Peyer's patch (tissue), 4 donors: Measurements from ENCODE around the gene NFIX. TPM values are rescaled to one million over a fixed set of nuclear protein-coding genes. Genes with fewer than 3 reads are reported as not detected.
"Not testable (repeated sequence)": the region's sequence is repeated elsewhere in the genome, so short reads cannot be mapped to it uniquely, and the experiment has no call there.

Experiments
- DNase-seq, 3 donors: peaks; one replicate each; pipeline ENCODE4 v3.0.0-alpha.2; 2017 to 2019
- H3K27ac ChIP-seq, 4 donors: fragments of 200-600 bp; sonication (generic); one replicate each; pipeline ENCODE4 v1.5.1; 2016 to 2019
- H3K27me3 ChIP-seq, 2 donors: fragments of 200-600 bp; sonication (generic); one replicate each; pipeline ENCODE4 v1.5.1; 2019
- H3K36me3 ChIP-seq, 3 donors: fragments of 200-600 bp; sonication (generic); one replicate each; pipeline ENCODE4 v1.5.1; 2016 to 2019
- H3K4me1 ChIP-seq, 4 donors: fragments of 200-600 bp; sonication (generic); one replicate each; pipeline ENCODE4 v1.5.1; 2016 to 2019
- H3K4me3 ChIP-seq, 4 donors: fragments of 200-600 bp; sonication (generic); 1 replicate in 3 of 4; 2 replicates in 1 of 4; pipeline ENCODE4 v1.5.1; 2016 to 2019; ENCODE audit warnings: mild to moderate bottlenecking in 1 of 4
- H3K9me3 ChIP-seq, 4 donors: fragments of 200-600 bp; sonication (generic); one replicate each; pipeline ENCODE4 v1.5.1; 2016 to 2019; ENCODE audit warnings: mild to moderate bottlenecking in 1 of 4
- POLR2A ChIP-seq, 2 donors: fragments of 450-650 bp; IDR thresholded peaks; one replicate each; pipeline ENCODE4 v1.5.1; 2017; ENCODE audit warnings: antibody characterized with exemption in 2 of 2, mild to moderate bottlenecking in 2 of 2, moderate library complexity in 2 of 2
- total RNA-seq, 4 donors: library from RNA; depleted of rRNA; stranded (reverse); fragments of >200 nt; gene quantifications; one replicate each; pipeline ENCODE4 v1.1.0, GENCODE V29; 2016
- TF ChIP-seq, protein P1 (sequence below), 6 experiments: fragments of 450-650 bp in 4 of 6; fragments of 200-600 bp in 2 of 6; sonication (generic) in 1 of 6; IDR thresholded peaks; one replicate each; pipeline ENCODE4 v1.5.1; 2017 to 2019; ENCODE audit warnings: antibody characterized with exemption in 6 of 6, mild to moderate bottlenecking in 3 of 6, moderate library complexity in 1 of 6

Gene NFIX
- total RNA-seq, 4 donors from 2014 or later, result 13.5 to 56.9 (median 40.0) TPM

DNA sequence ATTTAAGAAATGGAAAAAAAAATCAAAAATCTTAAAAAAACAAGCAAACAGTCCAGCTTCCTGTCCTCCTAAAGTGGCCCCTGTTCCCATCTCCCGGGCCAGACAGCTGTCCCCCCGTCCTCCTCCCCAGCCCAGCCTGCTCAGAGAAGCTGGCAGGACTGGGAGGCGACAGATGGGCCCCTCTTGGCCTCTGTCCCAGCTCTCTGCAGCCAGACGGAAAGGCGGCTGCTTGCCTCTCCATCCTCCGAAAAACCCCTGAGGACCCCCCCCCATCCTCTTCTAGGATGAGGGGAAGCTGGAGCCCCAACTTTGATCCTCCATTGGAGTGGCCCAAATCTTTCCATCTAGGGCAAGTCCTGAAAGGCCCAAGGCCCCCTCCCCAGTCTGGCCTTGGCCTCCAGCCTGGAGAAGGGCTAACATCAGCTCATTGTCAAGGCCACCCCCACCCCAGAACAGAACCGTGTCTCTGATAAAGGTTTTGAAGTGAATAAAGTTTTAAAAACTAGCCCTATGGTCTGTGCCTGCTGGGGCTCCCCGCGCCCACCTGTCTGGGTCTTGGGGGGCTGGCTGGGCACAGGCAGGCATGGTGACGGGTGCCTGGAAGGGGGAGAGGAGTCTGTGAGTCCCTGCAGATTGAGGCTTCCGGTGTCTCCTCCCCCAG lies 42.0 kb upstream of the NFIX start:
- DNase-seq, result no peak

DNA sequence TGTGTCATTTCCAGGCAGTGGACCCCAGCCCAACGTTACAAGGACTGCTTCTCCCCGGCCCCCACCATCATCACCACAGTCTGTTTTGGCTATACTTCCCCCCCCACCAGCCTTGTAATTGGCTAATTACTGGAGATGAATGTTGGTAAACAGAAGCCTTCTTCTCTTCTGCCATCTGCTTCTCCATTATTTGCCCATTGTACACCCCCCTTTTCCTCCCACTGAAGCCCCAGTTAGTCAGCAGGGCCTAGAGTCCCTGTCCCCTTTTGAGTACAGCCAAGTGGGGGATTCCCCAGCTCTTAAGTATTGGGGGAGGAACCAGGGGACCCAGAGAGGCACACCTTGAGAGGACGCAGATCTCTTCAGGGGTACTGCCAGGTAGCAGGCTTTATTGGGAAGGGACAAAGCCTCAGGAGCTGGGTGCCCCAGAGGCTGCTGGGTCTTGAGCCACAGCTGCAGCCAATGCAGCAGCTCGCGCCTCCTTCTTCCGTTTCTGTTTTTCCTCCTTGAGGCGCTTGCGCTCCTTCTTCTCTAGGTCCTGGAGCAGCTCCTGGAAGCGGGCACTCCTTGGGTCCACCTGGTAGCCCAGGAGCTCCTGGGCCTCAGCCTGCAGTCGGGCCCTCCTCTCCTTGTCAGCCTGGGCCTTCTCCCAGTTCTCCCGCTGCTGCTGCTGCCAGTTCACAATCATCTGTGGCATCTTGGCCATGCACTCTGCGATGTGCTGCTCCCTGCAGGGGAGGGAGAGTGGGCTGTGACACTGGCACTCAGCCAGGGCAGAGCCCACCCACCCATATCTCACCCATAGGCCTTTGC lies 41.3 kb upstream of the NFIX start:
- H3K36me3 ChIP-seq, result peaks cover 0 to 54% (median 0%) of the 10 kb centered on the region in 3 donors
- TF ChIP-seq POLR2A (IDR thresholded peaks at IDR 0.05), result no peak
- TF ChIP-seq, protein P1, sequence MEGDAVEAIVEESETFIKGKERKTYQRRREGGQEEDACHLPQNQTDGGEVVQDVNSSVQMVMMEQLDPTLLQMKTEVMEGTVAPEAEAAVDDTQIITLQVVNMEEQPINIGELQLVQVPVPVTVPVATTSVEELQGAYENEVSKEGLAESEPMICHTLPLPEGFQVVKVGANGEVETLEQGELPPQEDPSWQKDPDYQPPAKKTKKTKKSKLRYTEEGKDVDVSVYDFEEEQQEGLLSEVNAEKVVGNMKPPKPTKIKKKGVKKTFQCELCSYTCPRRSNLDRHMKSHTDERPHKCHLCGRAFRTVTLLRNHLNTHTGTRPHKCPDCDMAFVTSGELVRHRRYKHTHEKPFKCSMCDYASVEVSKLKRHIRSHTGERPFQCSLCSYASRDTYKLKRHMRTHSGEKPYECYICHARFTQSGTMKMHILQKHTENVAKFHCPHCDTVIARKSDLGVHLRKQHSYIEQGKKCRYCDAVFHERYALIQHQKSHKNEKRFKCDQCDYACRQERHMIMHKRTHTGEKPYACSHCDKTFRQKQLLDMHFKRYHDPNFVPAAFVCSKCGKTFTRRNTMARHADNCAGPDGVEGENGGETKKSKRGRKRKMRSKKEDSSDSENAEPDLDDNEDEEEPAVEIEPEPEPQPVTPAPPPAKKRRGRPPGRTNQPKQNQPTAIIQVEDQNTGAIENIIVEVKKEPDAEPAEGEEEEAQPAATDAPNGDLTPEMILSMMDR (IDR thresholded peaks at IDR 0.05), result no peak
- no peaks in the 10 kb centered on the region for H3K27me3 ChIP-seq
- no peak overlapping the region for H3K4me3 ChIP-seq
- no peak for DNase-seq
- H3K27ac ChIP-seq, result peak overlapping the region in 3 of 4 donors; percentile 19 to 52 (median 39)
- H3K4me1 ChIP-seq, result peaks cover 0 to 48% (median 9%) of the 10 kb centered on the region in 4 donors
- no peaks in the 10 kb centered on the region for H3K9me3 ChIP-seq

More for the DNA sequence above, 42.0 kb upstream of the NFIX start:
- no peak overlapping the region for H3K4me3 ChIP-seq
- H3K9me3 ChIP-seq, result no peaks in the 10 kb centered on the region
- peaks cover 0 to 48% (median 9%) of the 10 kb centered on the region in 4 donors for H3K4me1 ChIP-seq
- peak overlapping the region in 2 of 4 donors; percentile 6 to 19 for H3K27ac ChIP-seq
- H3K36me3 ChIP-seq, result peaks cover 0 to 62% (median 0%) of the 10 kb centered on the region in 3 donors
- TF ChIP-seq, protein P1 (IDR thresholded peaks at IDR 0.05), result no peak
- TF ChIP-seq POLR2A (IDR thresholded peaks at IDR 0.05), result no peak
- H3K27me3 ChIP-seq, result no peaks in the 10 kb centered on the region

DNA sequence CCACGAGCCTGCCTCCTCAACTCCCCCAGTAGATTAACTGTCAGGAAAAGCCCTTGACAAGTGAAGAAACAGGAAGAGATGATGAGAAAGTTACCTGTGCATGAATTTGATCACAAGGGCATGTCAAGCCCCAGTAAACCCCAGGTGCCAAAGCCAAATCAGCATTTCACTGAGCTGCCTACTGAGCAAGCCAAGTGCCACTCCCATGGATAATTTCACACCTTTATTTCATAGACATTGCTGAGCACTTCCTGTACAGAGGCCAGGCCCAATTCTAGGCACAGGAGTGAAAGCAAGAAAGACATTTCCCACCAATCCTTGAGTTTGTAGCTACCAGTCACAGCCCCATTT lies 40.7 kb upstream of the NFIX start:
- H3K4me1 ChIP-seq, result peaks cover 0 to 48% (median 9%) of the 10 kb centered on the region in 4 donors
- H3K9me3 ChIP-seq, result no peaks in the 10 kb centered on the region
- peaks cover 0 to 49% (median 0%) of the 10 kb centered on the region in 3 donors for H3K36me3 ChIP-seq
- DNase-seq, result no peak
- TF ChIP-seq, protein P1 (IDR thresholded peaks at IDR 0.05), result no peak
- TF ChIP-seq POLR2A (IDR thresholded peaks at IDR 0.05), result no peak
- H3K4me3 ChIP-seq, result no peak overlapping the region
- no peaks in the 10 kb centered on the region for H3K27me3 ChIP-seq
- H3K27ac ChIP-seq, result peak overlapping the region in 2 of 4 donors; percentile 39 to 52

DNA sequence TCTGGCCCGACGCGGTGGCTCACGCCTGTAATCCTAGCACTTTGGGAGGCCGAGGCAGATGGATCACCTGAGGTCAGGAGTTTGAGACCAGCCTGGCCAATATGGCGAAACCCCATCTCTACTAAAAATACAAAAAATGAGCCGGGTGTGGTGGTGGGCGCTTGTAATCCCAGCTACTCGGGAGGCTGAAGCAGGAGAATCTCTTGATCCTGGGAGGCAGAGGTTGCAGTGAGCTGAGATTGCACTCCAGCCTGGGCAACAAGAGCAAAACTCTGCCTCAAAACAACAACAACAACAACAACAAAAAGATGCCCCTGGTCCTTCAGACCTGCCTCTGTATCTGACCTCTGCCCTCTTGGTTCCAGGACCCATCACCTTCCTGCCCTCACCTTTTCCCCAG lies 39.7 kb upstream of the NFIX start:
- peaks cover 0 to 48% (median 9%) of the 10 kb centered on the region in 4 donors for H3K4me1 ChIP-seq
- H3K27ac ChIP-seq, result peak overlapping the region in 2 of 4 donors; percentile 92 to 94
- H3K9me3 ChIP-seq, H3K4me3 ChIP-seq, H3K27me3 ChIP-seq, DNase-seq: not testable (repeated sequence)
- H3K36me3 ChIP-seq, result peaks cover 0 to 39% (median 0%) of the 10 kb centered on the region in 3 donors

DNA sequence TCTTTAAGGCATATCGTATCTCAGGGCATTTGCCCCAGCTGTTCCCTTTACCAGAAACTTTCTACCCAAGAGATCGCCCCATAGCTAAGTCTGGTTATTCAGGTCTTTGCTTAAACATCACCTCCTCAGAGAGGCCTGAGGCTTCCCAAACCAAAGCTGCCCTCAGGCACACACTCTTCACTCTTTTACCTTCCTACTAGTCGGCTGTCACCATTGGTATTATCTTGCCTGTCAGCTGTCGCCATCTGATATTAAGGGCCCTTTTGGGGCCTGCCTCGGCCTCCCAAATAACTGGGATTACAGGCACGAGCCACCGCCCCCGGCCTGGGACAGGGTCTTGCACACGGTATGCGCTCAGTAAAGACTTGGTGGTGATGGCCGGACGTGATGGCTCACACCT lies 39.3 kb upstream of the NFIX start:
- Histone ChIP-seq H3K9me3 (no peaks in the 10 kb centered on the region), H3K27ac (peak overlapping the region in 3 of 4 donors; percentile 89 to 94 (median 92)), H3K36me3 (peaks cover 0 to 35% (median 0%) of the 10 kb centered on the region in 3 donors), H3K4me3 (peak overlapping the region; percentile 93 to 99 (median 98)), H3K4me1 (peaks cover 0 to 48% (median 9%) of the 10 kb centered on the region in 4 donors), H3K27me3 (no peaks in the 10 kb centered on the region)
- DNase-seq, result no peak
- TF ChIP-seq, protein P1 (IDR thresholded peaks at IDR 0.05), result no peak
- TF ChIP-seq POLR2A (IDR thresholded peaks at IDR 0.05), result no peak
